Neural cell (in vitro differentiated cells): ENCODE data around the gene NTN5.

ENCODE experiments used
- EZH2 ChIP-seq: fragments of 200-600, 300-800 bp; shearing (Covaris generic), sonication (generic); IDR thresholded peaks from 2 replicates; pipeline ENCODE4 v1.6.1; 2014; ENCODE audit warnings: antibody characterized with exemption, low read length, borderline replicate concordance, mild to moderate bottlenecking; ENCODE audit not compliant: insufficient read depth, poor library complexity, severe bottlenecking
- RAD21 ChIP-seq: fragments of 450-650 bp; conservative IDR thresholded peaks from 2 replicates; pipeline ENCODE4 v1.6.1; 2014; ENCODE audit warnings: antibody characterized with exemption, mild to moderate bottlenecking, moderate library complexity

DNA sequence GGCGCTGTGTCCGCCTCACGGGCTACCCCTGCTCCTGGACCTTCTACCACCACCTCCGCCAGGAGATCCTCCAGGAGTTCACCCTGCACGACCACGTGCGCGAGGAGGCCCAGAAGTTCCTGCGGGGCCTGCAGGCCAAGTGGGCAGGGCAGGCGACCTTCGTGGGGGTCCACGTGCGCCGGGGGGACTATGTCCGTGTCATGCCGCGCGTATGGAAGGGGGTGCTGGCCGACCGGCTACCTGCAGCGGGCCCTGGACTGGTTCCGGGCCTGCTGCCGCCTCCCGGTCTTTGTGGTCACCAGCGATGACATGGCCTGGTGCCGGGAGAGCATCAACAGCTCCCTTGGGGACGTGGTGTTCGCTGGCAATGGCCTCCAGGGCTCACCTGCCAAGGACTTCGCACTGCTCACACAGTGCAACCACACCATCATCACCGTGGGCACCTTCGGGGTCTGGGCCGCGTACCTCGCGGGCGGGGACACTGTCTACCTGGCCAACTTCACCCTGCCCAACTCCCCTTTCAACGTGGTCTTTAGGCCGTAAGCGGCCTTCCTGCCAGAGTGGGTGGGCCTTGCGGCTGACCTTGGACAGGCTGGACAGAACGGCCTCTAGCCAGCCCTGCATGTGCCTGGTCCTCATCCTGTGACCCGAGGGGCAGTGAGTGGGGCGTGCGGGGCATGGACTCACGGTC, 7.8 kb upstream of the NTN5 start:
- TF ChIP-seq RAD21 (no peak), EZH2 (no peak)
